IMR-90 (cell line): ENCODE data around the gene CDK14. TPM values are rescaled to one million over a fixed set of nuclear protein-coding genes. Genes with fewer than 3 reads are reported as not detected.
A peak's percentile ranks its signal among the peaks of the same experiment; 100 is the strongest.

ENCODE experiments used
- ATAC-seq: fragments of 200-7000 bp; cut with Tn5 transposase; 2 replicates; pipeline ENCODE4 v1.9.1; 2020; ENCODE audit warnings: low read depth, mild to moderate bottlenecking, moderate library complexity
- BruUV-seq: library from RNA; stranded (reverse); fragments of 400-500 nt; replicated peaks from 2 replicates; lab custom pipeline; 2021; lab: Mats Ljungman, UMichigan
- CTCF ChIA-PET: fragments of 300-600 bp; formaldehyde crosslinking; extraction: SDS; loops from one replicate; lab custom pipeline; 2021; ENCODE audit warnings: antibody characterized with exemption; lab: Yijun Ruan, JAX
- POLR2A ChIA-PET: fragments of 300-600 bp; sonication (Branson Sonifier 250); formaldehyde crosslinking; loops from one replicate; lab custom pipeline; 2022; ENCODE audit warnings: antibody characterized with exemption; ENCODE audit not compliant: unreplicated experiment; lab: Charles Lee
- DNase-seq: peaks from one replicate; pipeline ENCODE4 v3.0.0; 2013
- H2AFZ ChIP-seq: replicated peaks from 2 replicates; pipeline ENCODE3; 2013; ENCODE audit warnings: low read length, mild to moderate bottlenecking; ENCODE audit not compliant: poor library complexity
- H2AK5ac ChIP-seq: 2 replicates; pipeline ENCODE4 v1.6.1; 2013; ENCODE audit warnings: low read depth, low read length, inconsistent platforms
- H2AK9ac ChIP-seq: replicated peaks from 2 replicates; pipeline ENCODE3; 2013; ENCODE audit warnings: mild to moderate bottlenecking, low read depth, low read length, moderate library complexity; ENCODE audit not compliant: poor library complexity
- H2BK120ac ChIP-seq: 2 replicates; pipeline ENCODE4 v1.6.1; 2013; ENCODE audit warnings: low read depth, low read length, inconsistent platforms
- H2BK15ac ChIP-seq: 3 replicates; pipeline ENCODE4 v1.6.1; 2013; ENCODE audit warnings: low read depth, low read length, inconsistent platforms
- H2BK20ac ChIP-seq: 2 replicates; pipeline ENCODE4 v1.6.1; 2013; ENCODE audit warnings: low read depth, mild to moderate bottlenecking, inconsistent platforms, low read length, moderate library complexity
- H2BK5ac ChIP-seq: 2 replicates; pipeline ENCODE4 v1.6.1; 2013; ENCODE audit warnings: mild to moderate bottlenecking, low read depth, low read length, inconsistent platforms; ENCODE audit not compliant: poor library complexity, severe bottlenecking
- H3K14ac ChIP-seq: replicated peaks from 2 replicates; pipeline ENCODE4 v1.6.1; 2013; ENCODE audit warnings: low read depth, low read length, inconsistent platforms
- H3K18ac ChIP-seq: 2 replicates; pipeline ENCODE4 v1.6.1; 2013; ENCODE audit warnings: low read depth, low read length, control low read depth
- H3K23ac ChIP-seq: 2 replicates; pipeline ENCODE4 v1.6.1; 2013; ENCODE audit warnings: low read depth, low read length, inconsistent platforms
- H3K27ac ChIP-seq: 2 replicates; pipeline ENCODE4 v1.5.1; 2013; ENCODE audit warnings: mild to moderate bottlenecking, control low read depth, low read length; ENCODE audit not compliant: insufficient read depth
- H3K27me3 ChIP-seq: 2 replicates; pipeline ENCODE4 v1.6.1; 2013; ENCODE audit warnings: low read length; ENCODE audit not compliant: control insufficient read depth, insufficient read depth
- H3K36me3 ChIP-seq: 2 replicates; pipeline ENCODE4 v1.6.1; 2013; ENCODE audit warnings: low read length, mixed read lengths; ENCODE audit not compliant: control insufficient read depth, insufficient read depth
- H3K4ac ChIP-seq: 2 replicates; pipeline ENCODE4 v1.6.1; 2013; ENCODE audit warnings: low read depth, low read length, inconsistent platforms
- H3K4me1 ChIP-seq: 2 replicates; pipeline ENCODE4 v1.6.1; 2013; ENCODE audit warnings: low read length, mixed read lengths; ENCODE audit not compliant: control insufficient read depth, insufficient read depth
- H3K4me2 ChIP-seq: 2 replicates; pipeline ENCODE4 v1.6.1; 2013; ENCODE audit warnings: low read depth, mild to moderate bottlenecking, control low read depth, low read length, moderate library complexity
- H3K4me3 ChIP-seq: 2 replicates; pipeline ENCODE4 v1.5.1; 2013; ENCODE audit warnings: low read depth, mild to moderate bottlenecking, control low read depth, low read length, moderate library complexity; ENCODE audit not compliant: insufficient read depth
- H3K56ac ChIP-seq: 2 replicates; pipeline ENCODE4 v1.6.1; 2013; ENCODE audit warnings: low read length, inconsistent platforms; ENCODE audit not compliant: insufficient read depth; ENCODE audit errors: extremely low read depth
- H3K79me1 ChIP-seq, 2 experiments: 2 replicates each; pipeline ENCODE4 v1.6.1; 2013; ENCODE audit warnings: low read length in 2 of 2, inconsistent platforms in 1 of 2, low read depth in 1 of 2
- H3K9ac ChIP-seq: 2 replicates; pipeline ENCODE4 v1.6.1; 2013; ENCODE audit warnings: low read depth, low read length, control low read depth
- H3K9me1 ChIP-seq: 2 replicates; pipeline ENCODE4 v1.6.1; 2013; ENCODE audit warnings: low read length, inconsistent platforms; ENCODE audit not compliant: insufficient read depth
- H3K9me3 ChIP-seq: 2 replicates; pipeline ENCODE4 v1.6.1; 2013; ENCODE audit warnings: low read length; ENCODE audit not compliant: control insufficient read depth, insufficient read depth
- H4K20me1 ChIP-seq: 2 replicates; pipeline ENCODE4 v1.6.1; 2013; ENCODE audit warnings: low read length, inconsistent platforms; ENCODE audit not compliant: insufficient read depth
- H4K5ac ChIP-seq: 2 replicates; pipeline ENCODE4 v1.6.1; 2013; ENCODE audit warnings: mild to moderate bottlenecking, low read depth, low read length, control low read depth
- H4K8ac ChIP-seq, 2 experiments: 2 replicates each; pipeline ENCODE4 v1.6.1; 2013; ENCODE audit warnings: low read depth in 2 of 2, low read length in 2 of 2, control low read depth in 1 of 2, inconsistent platforms in 1 of 2
- H4K91ac ChIP-seq: 2 replicates; pipeline ENCODE4 v1.6.1; 2013; ENCODE audit warnings: low read depth, low read length, inconsistent platforms; ENCODE audit not compliant: insufficient read depth
- BHLHE40 ChIP-seq: fragments of 150-350 bp; IDR thresholded peaks from 2 replicates; pipeline ENCODE4 v1.6.1; 2016; ENCODE audit warnings: mild to moderate bottlenecking, low read depth, low read length
- CEBPB ChIP-seq: IDR thresholded peaks from 2 replicates; pipeline ENCODE4 v1.6.1; 2012; ENCODE audit warnings: low read depth, low read length, improper control_type of control experiment
- CTCF ChIP-seq: conservative IDR thresholded peaks from 2 replicates; pipeline ENCODE4 v1.5.1; 2012; ENCODE audit warnings: mild to moderate bottlenecking, low read depth, low read length, improper control_type of control experiment
- ELK1 ChIP-seq: fragments of 150-350 bp; IDR thresholded peaks from 2 replicates; pipeline ENCODE4 v1.6.1; 2016; ENCODE audit warnings: low read depth, mild to moderate bottlenecking, low read length, moderate library complexity, borderline replicate concordance
- MAFK ChIP-seq: IDR thresholded peaks from 2 replicates; pipeline ENCODE4 v1.6.1; 2012; ENCODE audit warnings: low read depth, low read length, improper control_type of control experiment
- MAZ ChIP-seq: IDR thresholded peaks from 2 replicates; pipeline ENCODE4 v1.6.1; 2012; ENCODE audit warnings: low read depth, mild to moderate bottlenecking, low read length, improper control_type of control experiment, moderate library complexity, borderline replicate concordance
- MXI1 ChIP-seq: IDR thresholded peaks from 2 replicates; pipeline ENCODE4 v1.6.1; 2012; ENCODE audit warnings: low read depth, mild to moderate bottlenecking, low read length, moderate library complexity, borderline replicate concordance
- NFE2L2 ChIP-seq: fragments of 150-350 bp; IDR thresholded peaks from 2 replicates; pipeline ENCODE4 v1.6.1; 2016; ENCODE audit warnings: low read depth, mild to moderate bottlenecking, low read length
- RAD21 ChIP-seq: IDR thresholded peaks from 2 replicates; pipeline ENCODE4 v1.6.1; 2012; ENCODE audit warnings: low read length, improper control_type of control experiment
- RCOR1 ChIP-seq: IDR thresholded peaks from 2 replicates; pipeline ENCODE4 v1.6.1; 2012; ENCODE audit warnings: mild to moderate bottlenecking, low read length, improper control_type of control experiment; ENCODE audit not compliant: insufficient replicate concordance
- RFX5 ChIP-seq: IDR thresholded peaks from 2 replicates; pipeline ENCODE4 v1.8.0; 2012; ENCODE audit warnings: low read depth, mild to moderate bottlenecking, low read length, moderate library complexity
- USF2 ChIP-seq: fragments of 150-350 bp; IDR thresholded peaks from 2 replicates; pipeline ENCODE4 v1.6.1; 2017; ENCODE audit warnings: mild to moderate bottlenecking, antibody characterized with exemption, low read length, low read depth
- WGBS, 2 experiments: methylation state at CpG; one replicate each; pipeline versions ENCODE4 v1.1.5 to v1.1.7; 2013; ENCODE audit warnings: missing lambda C conversion rate in 2 of 2; ENCODE audit not compliant: insufficient read length in 1 of 2; ENCODE audit errors: extremely low coverage in 2 of 2; 5-methylcytosine and 5-hydroxymethylcytosine counted together
- dilution Hi-C: fragments of 300-500 bp; cut with HindIII; formaldehyde crosslinking; loops from one replicate; pipeline ENCODE4 v1.14.3; 2018; ENCODE audit warnings: low sequenced_read_pairs; ENCODE audit not compliant: unreplicated experiment
- in situ Hi-C: fragments of 300-500 bp; cut with MboI; formaldehyde crosslinking; loops from 3 replicates; pipeline ENCODE4 v1.14.3; 2019; ENCODE audit warnings: low sequenced_read_pairs, inconsistent platforms, mixed read lengths
- intact Hi-C: fragments of 100-400 bp; cut with micrococcal nuclease; formaldehyde crosslinking; loops from 2 replicates; pipeline ENCODE4 v1.10.0; 2022
- polyA plus RNA-seq, 3 experiments: library from polyadenylated mRNA; depleted of rRNA; stranded (reverse); fragments of >200 nt; gene quantifications; 2 replicates each; pipeline ENCODE4 v1.2.3, GENCODE V29; 2012; ENCODE audit warnings: low replicate concordance in 1 of 3
- total RNA-seq: library from RNA; depleted of rRNA; stranded (reverse); fragments of >200 nt; gene quantifications from 2 replicates; pipeline ENCODE4 v1.2.3, GENCODE V29; 2012

Gene CDK14
- total and polyA plus RNA-seq, 2 of the 4 experiments (the other 2 are of a cell fraction) = 10.1 to 29.6 TPM

GRCh38 chr7:91228927-91229558, 632.9 kb downstream of the CDK14 start (continued):
- no peak for TF ChIP-seq MAZ
- TF ChIP-seq CEBPB = no peak

- Histone ChIP-seq H2BK5ac (no peak overlapping the region), H3K4me3 (no peak overlapping the region), H3K27me3 (no peaks in the 10 kb centered on the region), H3K9me1 (peaks cover 3% of the 10 kb centered on the region; the same call in 1 of the 2 replicates), H2AK5ac (no peak overlapping the region; the same call in 1 of the 2 replicates), H4K8ac (no peak overlapping the region), H2BK15ac (no peak overlapping the region), H3K56ac (no peak overlapping the region), H2AFZ (no peak overlapping the region), H4K5ac (no peak overlapping the region), H3K9ac (no peak overlapping the region), H3K18ac (no peak overlapping the region), H3K4ac (no peak overlapping the region), H2AK9ac (no peak overlapping the region), H3K4me1 (peaks cover 8% of the 10 kb centered on the region), H3K4me2 (no peak overlapping the region), H3K36me3 (no peaks in the 10 kb centered on the region), H3K23ac (no peak overlapping the region), H3K14ac (no peak overlapping the region), H2BK120ac (no peak overlapping the region), H3K9me3 (peaks cover 4% of the 10 kb centered on the region; the same call in 1 of the 2 replicates), H4K20me1 (no peaks in the 10 kb centered on the region; the same call in 1 of the 2 replicates), H3K79me1 (no peaks in the 10 kb centered on the region), H3K27ac (no peak overlapping the region), H4K91ac (no peak overlapping the region), H2BK20ac (peak overlapping the region; percentile 37; the same call in 1 of the 2 replicates)
- WGBS, 2 experiments = no CpG with 5 or more reads among the region's 2 CpGs
- DNase-seq = no peak
- BruUV-seq = no TSS peak
- dilution Hi-C loops (no loop called here), intact Hi-C loops (no loop called here), in situ Hi-C loops (no loop called here)
- POLR2A ChIA-PET = no interaction called here
- CTCF ChIA-PET = no interaction called here
- no peak for ATAC-seq
- TF ChIP-seq ELK1 = no peak
- no peak for TF ChIP-seq BHLHE40
- TF ChIP-seq RFX5 = no peak
- TF ChIP-seq RAD21 = no peak
- TF ChIP-seq NFE2L2 = no peak
- TF ChIP-seq MAZ = no peak
- TF ChIP-seq RCOR1 = no peak
- no peak for TF ChIP-seq MXI1
- TF ChIP-seq CTCF = no peak
- TF ChIP-seq USF2 = no peak
- TF ChIP-seq MAFK = no peak
- no peak for TF ChIP-seq CEBPB
These were observed 634.0 kb downstream of the CDK14 start for GRCh38 chr7:91230100-91230499.
